H1 (cell line): ENCODE results near the gene FSD1. TPM values are rescaled to one million over a fixed set of nuclear protein-coding genes. Genes with fewer than 3 reads are reported as not detected.

Experiments used
- CTCF ChIA-PET: fragments of 300-600 bp; sonication (Branson Sonifier 250); formaldehyde crosslinking; loops from one replicate; lab custom pipeline; 2021; ENCODE audit not compliant: partially characterized antibody; lab: Charles Lee
- POLR2A ChIA-PET: fragments of 300-600 bp; sonication (Branson Sonifier 250); formaldehyde crosslinking; loops from one replicate; lab custom pipeline; 2021; ENCODE audit warnings: inconsistent platforms; ENCODE audit not compliant: partially characterized antibody; lab: Charles Lee
- DNase-seq, 2 experiments: peaks; one replicate each; pipeline versions ENCODE4 v3.0.0 to v3.0.0-alpha.2; 2010 to 2022; ENCODE audit warnings: low spot score in 2 of 2, low read depth in 1 of 2, mixed read lengths in 1 of 2
- FAIRE-seq: peaks from 2 replicates; lab custom pipeline; 2011; peaks lifted over from hg19 to GRCh38; lab: Jason Lieb, UNC
- H2AFZ ChIP-seq: 2 replicates; pipeline ENCODE4 v1.8.1; 2012; ENCODE audit warnings: low read length, inconsistent platforms
- H2AK5ac ChIP-seq: 2 replicates; pipeline ENCODE4 v1.6.1; 2013; ENCODE audit warnings: low read depth, low read length
- H2BK120ac ChIP-seq: replicated peaks from 2 replicates; pipeline ENCODE3; 2013; ENCODE audit warnings: low read depth, low read length, inconsistent platforms
- H2BK12ac ChIP-seq: 2 replicates; pipeline ENCODE4 v1.6.1; 2013; ENCODE audit warnings: low read depth, low read length
- H2BK15ac ChIP-seq: 2 replicates; pipeline ENCODE4 v1.6.1; 2013; ENCODE audit warnings: low read length
- H2BK20ac ChIP-seq: 2 replicates; pipeline ENCODE4 v1.6.1; 2013; ENCODE audit warnings: low read length
- H2BK5ac ChIP-seq: 2 replicates; pipeline ENCODE4 v1.6.1; 2013; ENCODE audit warnings: low read depth, low read length
- H3K14ac ChIP-seq: 2 replicates; pipeline ENCODE4 v1.6.1; 2013; ENCODE audit warnings: inconsistent platforms; ENCODE audit not compliant: insufficient read length
- H3K18ac ChIP-seq: 2 replicates; pipeline ENCODE4 v1.6.1; 2013; ENCODE audit warnings: low read length; ENCODE audit errors: extremely low read depth
- H3K23ac ChIP-seq: 2 replicates; pipeline ENCODE4 v1.6.1; 2013; ENCODE audit warnings: inconsistent platforms; ENCODE audit not compliant: insufficient read length
- H3K23me2 ChIP-seq: 2 replicates; pipeline ENCODE4 v1.6.1; 2013; ENCODE audit warnings: low read depth, low read length
- H3K27ac ChIP-seq: 2 replicates; pipeline ENCODE4 v1.6.1; 2011; ENCODE audit warnings: low read depth, low read length, inconsistent platforms
- H3K27me3 ChIP-seq, 4 experiments: replicated peaks in 1 of 4; 1 replicate in 1 of 4; 2 replicates in 3 of 4; pipeline versions ENCODE4 v1.6.1 to v1.8.1; 2011 to 2013; ENCODE audit warnings: low read length in 3 of 4, mild to moderate bottlenecking in 3 of 4, inconsistent platforms in 2 of 4, mixed read lengths in 2 of 4, moderate library complexity in 1 of 4; ENCODE audit not compliant: control insufficient read depth in 3 of 4, insufficient read depth in 3 of 4; ENCODE audit errors: extremely low read depth in 1 of 4
- H3K36me3 ChIP-seq, 4 experiments: 2 replicates each; pipeline versions ENCODE4 v1.6.1 to v1.8.1; 2011 to 2013; ENCODE audit warnings: mild to moderate bottlenecking in 4 of 4, low read length in 3 of 4, moderate library complexity in 2 of 4, control low read depth in 1 of 4, inconsistent platforms in 1 of 4; ENCODE audit not compliant: insufficient read depth in 4 of 4, control insufficient read depth in 2 of 4
- H3K4ac ChIP-seq: replicated peaks from 2 replicates; pipeline ENCODE3; 2013; ENCODE audit warnings: low read length, low read depth, mixed read lengths, inconsistent platforms; ENCODE audit not compliant: insufficient read length
- H3K4me1 ChIP-seq, 4 experiments: replicated peaks in 1 of 4; 1 replicate in 1 of 4; 2 replicates in 3 of 4; pipeline versions ENCODE4 v1.6.1 to v1.8.1; 2011 to 2013; ENCODE audit warnings: low read length in 3 of 4, inconsistent platforms in 2 of 4, mixed read lengths in 1 of 4; ENCODE audit not compliant: insufficient read depth in 4 of 4, control insufficient read depth in 3 of 4
- H3K4me2 ChIP-seq, 2 experiments: 2 replicates each; pipeline versions ENCODE4 v1.6.1 to v1.8.1; 2011 to 2013; ENCODE audit warnings: low read depth in 2 of 2, low read length in 2 of 2, control low read depth in 1 of 2, inconsistent platforms in 1 of 2, mild to moderate bottlenecking in 1 of 2; ENCODE audit not compliant: insufficient read depth in 1 of 2
- H3K4me3 ChIP-seq, 4 experiments: fragments of 200-600, 300-600 bp in 1 of 4; sonication (generic), shearing (Covaris generic), sonication (Bioruptor Twin) in 1 of 4; 2 replicates each; pipeline versions ENCODE4 v1.5.1 to v1.8.1; 2011 to 2016; ENCODE audit warnings: low read length in 4 of 4, low read depth in 3 of 4, control low read depth in 2 of 4, inconsistent platforms in 2 of 4, mild to moderate bottlenecking in 2 of 4, mixed read lengths in 1 of 4, moderate library complexity in 1 of 4; ENCODE audit not compliant: insufficient read depth in 2 of 4; ENCODE audit errors: extremely low read depth in 1 of 4
- H3K56ac ChIP-seq: replicated peaks from 2 replicates; pipeline ENCODE3; 2013; ENCODE audit warnings: low read depth, mild to moderate bottlenecking, mixed read lengths, low read length, inconsistent platforms; ENCODE audit not compliant: insufficient read length
- H3K79me1 ChIP-seq: 2 replicates; pipeline ENCODE4 v1.6.1; 2013; ENCODE audit warnings: low read depth, low read length, control low read depth
- H3K79me2 ChIP-seq, 2 experiments: 2 replicates each; pipeline versions ENCODE4 v1.6.1 to v1.8.1; 2012 to 2013; ENCODE audit warnings: low read length in 2 of 2, mild to moderate bottlenecking in 2 of 2, inconsistent platforms in 1 of 2; ENCODE audit not compliant: insufficient read depth in 2 of 2, control insufficient read depth in 1 of 2
- H3K9ac ChIP-seq, 4 experiments: replicated peaks in 1 of 4; 1 replicate in 1 of 4; 2 replicates in 3 of 4; pipeline versions ENCODE4 v1.6.1 to v1.8.1; 2011 to 2013; ENCODE audit warnings: low read depth in 3 of 4, low read length in 3 of 4, control low read depth in 2 of 4, mild to moderate bottlenecking in 2 of 4, moderate library complexity in 2 of 4, inconsistent platforms in 1 of 4; ENCODE audit errors: extremely low read depth in 1 of 4
- H3K9me3 ChIP-seq, 2 experiments: 2 replicates each; pipeline versions ENCODE4 v1.6.1 to v1.8.1; 2012 to 2013; ENCODE audit warnings: mild to moderate bottlenecking in 2 of 2, moderate library complexity in 2 of 2, control low read depth in 1 of 2, inconsistent platforms in 1 of 2, low read depth in 1 of 2, low read length in 1 of 2, mixed read lengths in 1 of 2; ENCODE audit not compliant: insufficient read depth in 2 of 2
- H4K20me1 ChIP-seq, 2 experiments: replicated peaks in 1 of 2; 2 replicates each; pipeline versions ENCODE3 to v1.8.1; 2011 to 2013; ENCODE audit warnings: inconsistent platforms in 2 of 2, low read length in 2 of 2, mild to moderate bottlenecking in 1 of 2; ENCODE audit not compliant: insufficient read depth in 2 of 2, control insufficient read depth in 1 of 2
- H4K5ac ChIP-seq: 2 replicates; pipeline ENCODE4 v1.6.1; 2013; ENCODE audit warnings: low read length, low read depth, mixed read lengths, inconsistent platforms; ENCODE audit not compliant: insufficient read length
- H4K8ac ChIP-seq: 2 replicates; pipeline ENCODE4 v1.8.0; 2013; ENCODE audit warnings: mild to moderate bottlenecking, moderate library complexity, low read length, inconsistent platforms; ENCODE audit not compliant: insufficient read depth; ENCODE audit errors: extremely low read depth
- H4K91ac ChIP-seq: replicated peaks from 2 replicates; pipeline ENCODE3; 2013; ENCODE audit warnings: low read length, mixed read lengths, inconsistent platforms; ENCODE audit not compliant: insufficient read length
- EP300 ChIP-seq, 2 experiments: IDR thresholded peaks; 1 replicate in 1 of 2; 2 replicates in 1 of 2; pipeline ENCODE4 v1.6.1; 2011 to 2012; ENCODE audit warnings: low read depth in 2 of 2, low read length in 2 of 2, mild to moderate bottlenecking in 2 of 2, borderline replicate concordance in 1 of 2, inconsistent platforms in 1 of 2, moderate library complexity in 1 of 2
- POU5F1 ChIP-seq: IDR thresholded peaks from 2 replicates; pipeline ENCODE4 v1.6.1; 2011; ENCODE audit warnings: low read depth, mild to moderate bottlenecking, low read length, moderate library complexity
- WGBS, 2 experiments: shearing (Covaris generic) in 1 of 2; methylation state at CpG; one replicate each; pipeline versions ENCODE4 v1.1.6 to v1.1.7; 2013 to 2015; ENCODE audit warnings: low lambda C conversion rate in 2 of 2, mixed read lengths in 2 of 2, inconsistent platforms in 1 of 2, low coverage in 1 of 2, missing lambda C conversion rate in 1 of 2; ENCODE audit not compliant: insufficient replicate concordance in 2 of 2, insufficient coverage in 1 of 2, insufficient read length in 1 of 2; ENCODE audit errors: extremely low coverage in 1 of 2, missing lambda C conversion rate in 1 of 2; 5-methylcytosine and 5-hydroxymethylcytosine counted together
- polyA plus RNA-seq, 7 experiments: library from polyadenylated mRNA; depleted of rRNA in 3 of 7; stranded (reverse) in 5 of 7; unstranded in 2 of 7; fragments of >200 nt in 5 of 7; fragments of 200-250 nt in 2 of 7; gene quantifications; 1 replicate in 5 of 7; 2 replicates in 1 of 7; 4 replicates in 1 of 7; pipeline versions ENCODE4 v1.2.1 to v1.2.3, GENCODE V29; 2011 to 2013; ENCODE audit warnings: missing spikeins in 2 of 7, mixed read lengths in 2 of 7
- total RNA-seq: library from RNA; stranded (reverse); fragmentation: NEBNext Ultra II Directional; extraction: Animal tissue kit (Norgen Biotek cat#: 25700); gene quantifications from 2 replicates; pipeline ENCODE4 v1.2.1, GENCODE V29; 2021
- TF ChIP-seq, protein P1 (sequence below), 3 experiments: IDR thresholded peaks; 1 replicate in 2 of 3; 2 replicates in 1 of 3; pipeline versions ENCODE4 v1.5.1 to v1.6.1; 2011; ENCODE audit warnings: low read length in 3 of 3, mild to moderate bottlenecking in 3 of 3, inconsistent platforms in 2 of 3, low read depth in 1 of 3, moderate library complexity in 1 of 3; ENCODE audit not compliant: insufficient read depth in 1 of 3; ENCODE audit errors: control extremely low read depth in 1 of 3

Gene FSD1
- total and polyA plus RNA-seq, 2 of the 8 experiments (the other 6 are each of a cell fraction or from before 2014, with no cell fraction given) = 58.8 to 181 TPM

DNA sequence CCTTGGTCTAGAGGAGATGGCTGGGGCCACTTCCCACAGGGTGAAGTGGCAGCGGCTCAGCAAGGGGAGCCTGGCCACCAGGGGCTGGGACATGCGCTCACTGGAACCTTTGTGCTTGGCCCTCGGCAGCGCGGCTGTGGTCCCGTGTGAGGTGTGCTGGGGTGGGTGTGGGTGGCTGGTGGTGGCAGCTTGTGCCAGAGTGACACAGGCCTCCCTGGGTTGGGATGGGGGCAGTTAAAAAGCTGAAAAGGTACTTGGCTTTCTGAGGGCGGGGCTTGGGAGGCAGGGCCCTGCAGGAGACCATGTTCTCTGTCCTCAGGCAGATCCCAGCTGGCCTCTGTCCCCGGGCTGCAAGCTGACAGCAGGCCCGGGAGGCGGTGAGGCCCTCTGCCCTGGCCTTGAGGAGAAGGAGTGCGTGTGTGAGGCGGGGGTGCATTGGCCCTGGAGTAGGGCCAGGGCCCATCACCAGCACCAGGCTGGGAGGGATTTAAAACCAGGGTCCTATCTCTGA, 56.3 kb downstream of the FSD1 start:
- Histone ChIP-seq H3K4me1 (peaks cover 0 to 12% (median 2%) of the 10 kb centered on the region in 4 experiments; a peak in 2 of 7 replicates), H3K4me3 (no peak overlapping the region), H3K79me1 (no peaks in the 10 kb centered on the region), H3K23ac (no peak overlapping the region), H3K4ac (no peak overlapping the region), H3K56ac (no peak overlapping the region), H2AK5ac (no peak overlapping the region), H3K79me2 (no peaks in the 10 kb centered on the region), H2BK12ac (0 out of 2 replicates have a peak overlapping the region, but pooled peaks have one; percentile 27), H3K14ac (no peak overlapping the region), H2BK120ac (no peak overlapping the region), H3K9me3 (no peaks in the 10 kb centered on the region), H4K8ac (peak overlapping the region; percentile 9), H2BK20ac (no peak overlapping the region), H3K4me2 (no peak overlapping the region), H4K91ac (no peak overlapping the region), H3K27me3 (no peaks in the 10 kb centered on the region)
- 82% methylated on average over 12 of the region's 12 CpGs; no CpG with 5 or more reads in 1 of the 2 experiments for WGBS, 2 experiments
- ChIA-PET CTCF (interaction anchor here (0.6 to 3.5 kb wide), 6 partner anchors 8 to 92 kb away, joined by 3 to 37 read pairs (median 4); no protein-coding TSS in a partner anchor), POLR2A (interaction anchor here (0.6 to 13.0 kb wide), 6 partner anchors 8 to 122 kb away, joined by 3 to 72 read pairs (median 10); partner anchors contain the start of gene MPND)
- DNase-seq = no peak
- TF ChIP-seq, protein P1, sequence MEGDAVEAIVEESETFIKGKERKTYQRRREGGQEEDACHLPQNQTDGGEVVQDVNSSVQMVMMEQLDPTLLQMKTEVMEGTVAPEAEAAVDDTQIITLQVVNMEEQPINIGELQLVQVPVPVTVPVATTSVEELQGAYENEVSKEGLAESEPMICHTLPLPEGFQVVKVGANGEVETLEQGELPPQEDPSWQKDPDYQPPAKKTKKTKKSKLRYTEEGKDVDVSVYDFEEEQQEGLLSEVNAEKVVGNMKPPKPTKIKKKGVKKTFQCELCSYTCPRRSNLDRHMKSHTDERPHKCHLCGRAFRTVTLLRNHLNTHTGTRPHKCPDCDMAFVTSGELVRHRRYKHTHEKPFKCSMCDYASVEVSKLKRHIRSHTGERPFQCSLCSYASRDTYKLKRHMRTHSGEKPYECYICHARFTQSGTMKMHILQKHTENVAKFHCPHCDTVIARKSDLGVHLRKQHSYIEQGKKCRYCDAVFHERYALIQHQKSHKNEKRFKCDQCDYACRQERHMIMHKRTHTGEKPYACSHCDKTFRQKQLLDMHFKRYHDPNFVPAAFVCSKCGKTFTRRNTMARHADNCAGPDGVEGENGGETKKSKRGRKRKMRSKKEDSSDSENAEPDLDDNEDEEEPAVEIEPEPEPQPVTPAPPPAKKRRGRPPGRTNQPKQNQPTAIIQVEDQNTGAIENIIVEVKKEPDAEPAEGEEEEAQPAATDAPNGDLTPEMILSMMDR (IDR thresholded peaks at IDR 0.05; ENCODE audit: control extremely low read depth in 1 of 3, insufficient read depth in 1 of 3, low read depth in 1 of 3, low read length in 3 of 3) = peak in 1 of 3 experiments; percentile 9; a peak in 1 of 4 replicates
- no peak for TF ChIP-seq POU5F1
- TF ChIP-seq EP300 (IDR thresholded peaks at IDR 0.05; ENCODE audit: borderline replicate concordance in 1 of 2, low read depth in 2 of 2, low read length in 2 of 2) = no peak
- TF ChIP-seq, all 59 proteins: peak for 1
- H3K27ac ChIP-seq = no peak overlapping the region
- H3K36me3 ChIP-seq = peaks cover 5 to 18% (median 14%) of the 10 kb centered on the region in 4 experiments; a peak in 6 of 8 replicates
- H4K20me1 ChIP-seq = peaks cover 9 to 23% of the 10 kb centered on the region in 2 experiments
- no peaks in the 10 kb centered on the region for H3K23me2 ChIP-seq
- FAIRE-seq = no peak
- no peak overlapping the region for H4K5ac ChIP-seq
- H2BK5ac ChIP-seq = peak overlapping the region; percentile 52
- H3K9ac ChIP-seq = no peak overlapping the region
- H2BK15ac ChIP-seq = no peak overlapping the region
- H2AFZ ChIP-seq = no peak overlapping the region
- no peak overlapping the region for H3K18ac ChIP-seq
